ENCODE measurements around the gene HAUS7. TPM values are rescaled to one million over a fixed set of nuclear protein-coding genes. Genes with fewer than 3 reads are reported as not detected.

HAUS7 gene
- total and polyA plus RNA-seq, 2 of the 8 experiments (the other 6 are each of a cell fraction or from before 2014, with no cell fraction given) = 45.4 to 54.0 TPM

- no peak overlapping the region for H3K23ac ChIP-seq (ENCODE audit: insufficient read length)
- no peak for FAIRE-seq
- H2BK120ac ChIP-seq (replicated peaks; ENCODE audit: low read depth, low read length) = no peak overlapping the region
- no peak overlapping the region for H3K14ac ChIP-seq (ENCODE audit: insufficient read length)
- no peak overlapping the region for H3K4me2 ChIP-seq (ENCODE audit: insufficient read depth in 1 of 2, low read depth in 2 of 2, low read length in 2 of 2)
- no peak overlapping the region for H2AFZ ChIP-seq (ENCODE audit: low read length)
- no peak overlapping the region for H2AK5ac ChIP-seq (ENCODE audit: low read depth, low read length)
- no peak overlapping the region for H2BK5ac ChIP-seq (ENCODE audit: low read depth, low read length)
- no peaks in the 10 kb centered on the region for H3K4me1 ChIP-seq (replicated peaks in 1 of 4; ENCODE audit: control insufficient read depth in 3 of 4, insufficient read depth in 4 of 4, low read length in 3 of 4)
- H4K5ac ChIP-seq (ENCODE audit: insufficient read length, low read depth, low read length) = no peak overlapping the region
- H4K91ac ChIP-seq (replicated peaks; ENCODE audit: insufficient read length, low read length) = no peak overlapping the region
- no peaks in the 10 kb centered on the region for H4K20me1 ChIP-seq (replicated peaks in 1 of 2; ENCODE audit: control insufficient read depth in 1 of 2, insufficient read depth in 2 of 2, low read length in 2 of 2)
- ChIA-PET CTCF (ENCODE audit: partially characterized antibody) (interaction anchor here (0.5 kb wide), 1 partner anchor 513 kb away, joined by 3 read pairs; no protein-coding TSS in a partner anchor), POLR2A (ENCODE audit: partially characterized antibody) (no interaction called here)
- peaks cover 0 to 4% (median 2%) of the 10 kb centered on the region in 4 experiments; a peak in 5 of 8 replicates for H3K36me3 ChIP-seq (ENCODE audit: control insufficient read depth in 2 of 4, insufficient read depth in 4 of 4, low read length in 3 of 4)
- H2BK12ac ChIP-seq (ENCODE audit: low read depth, low read length) = no peak overlapping the region
- H2BK20ac ChIP-seq (ENCODE audit: low read length) = no peak overlapping the region
- H3K23me2 ChIP-seq (ENCODE audit: low read depth, low read length) = no peaks in the 10 kb centered on the region
- H3K79me1 ChIP-seq (ENCODE audit: low read depth, low read length) = peaks cover 3% of the 10 kb centered on the region; the same call in 1 of the 2 replicates
- no peak overlapping the region for H3K18ac ChIP-seq (ENCODE audit: extremely low read depth, low read length)
- no peak overlapping the region for H4K8ac ChIP-seq (ENCODE audit: extremely low read depth, insufficient read depth, low read length)
- H3K4me3 ChIP-seq (ENCODE audit: extremely low read depth in 1 of 4, insufficient read depth in 2 of 4, low read depth in 3 of 4, low read length in 4 of 4) = no peak overlapping the region
- no peak overlapping the region for H3K9ac ChIP-seq (replicated peaks in 1 of 4; ENCODE audit: extremely low read depth in 1 of 4, low read depth in 3 of 4, low read length in 3 of 4)
- no peaks in the 10 kb centered on the region for H3K9me3 ChIP-seq (ENCODE audit: insufficient read depth in 2 of 2, low read depth in 1 of 2, low read length in 1 of 2)
- H3K27ac ChIP-seq (ENCODE audit: low read depth, low read length) = no peak overlapping the region
- no peak overlapping the region for H3K4ac ChIP-seq (replicated peaks; ENCODE audit: insufficient read length, low read depth, low read length)
- H3K27me3 ChIP-seq (replicated peaks in 1 of 4; ENCODE audit: control insufficient read depth in 3 of 4, extremely low read depth in 1 of 4, insufficient read depth in 3 of 4, low read length in 3 of 4) = no peaks in the 10 kb centered on the region
- DNase-seq (ENCODE audit: low read depth in 1 of 2, low spot score in 2 of 2) = no peak
- H3K79me2 ChIP-seq (ENCODE audit: control insufficient read depth in 1 of 2, insufficient read depth in 2 of 2, low read length in 2 of 2) = no peaks in the 10 kb centered on the region
- WGBS, 2 experiments (ENCODE audit: extremely low coverage in 1 of 2, insufficient coverage in 1 of 2, insufficient read length in 1 of 2, insufficient replicate concordance in 2 of 2, low coverage in 1 of 2, low lambda C conversion rate in 2 of 2, missing lambda C conversion rate in 1 of 2) = 76% methylated on average over 8 of the region's 12 CpGs; no CpG with 5 or more reads in 1 of the 2 experiments
- no peak overlapping the region for H2BK15ac ChIP-seq (ENCODE audit: low read length)
- H3K56ac ChIP-seq (replicated peaks; ENCODE audit: insufficient read length, low read depth, low read length) = no peak overlapping the region
- TF ChIP-seq RBBP5 (IDR thresholded peaks at IDR 0.05; ENCODE audit: borderline replicate concordance, low read depth, low read length) (no peak), NANOG (IDR thresholded peaks at IDR 0.05; ENCODE audit: insufficient read depth, low read depth, low read length, poor library complexity, severe bottlenecking) (no peak), SUZ12 (IDR thresholded peaks at IDR 0.05; ENCODE audit: low read length) (no peak), BCL11A (IDR thresholded peaks at IDR 0.05; ENCODE audit: low read depth in 2 of 2, low read length in 2 of 2) (no peak), RNF2 (IDR thresholded peaks at IDR 0.05; ENCODE audit: borderline replicate concordance, low read depth, low read length, missing control alignments, poor library complexity, severe bottlenecking) (no peak)
Measured at GRCh38 chrX:153463556-153463955, 6.8 kb downstream of the HAUS7 start.
